NCI-H2107 treated with DMSO at 0.1 percent for 48 hours (cell line): ENCODE results near the gene ZNF525.
"Not testable (repeated sequence)": the region's sequence is repeated elsewhere in the genome, so short reads cannot be mapped to it uniquely, and the experiment has no call there.

ENCODE experiments used
- DNase-seq: peaks from one replicate; lab custom pipeline; 2025; ENCODE audit not compliant: unreplicated experiment; lab: John Stamatoyannopoulos, UW

The ZNF525 gene

DNA sequence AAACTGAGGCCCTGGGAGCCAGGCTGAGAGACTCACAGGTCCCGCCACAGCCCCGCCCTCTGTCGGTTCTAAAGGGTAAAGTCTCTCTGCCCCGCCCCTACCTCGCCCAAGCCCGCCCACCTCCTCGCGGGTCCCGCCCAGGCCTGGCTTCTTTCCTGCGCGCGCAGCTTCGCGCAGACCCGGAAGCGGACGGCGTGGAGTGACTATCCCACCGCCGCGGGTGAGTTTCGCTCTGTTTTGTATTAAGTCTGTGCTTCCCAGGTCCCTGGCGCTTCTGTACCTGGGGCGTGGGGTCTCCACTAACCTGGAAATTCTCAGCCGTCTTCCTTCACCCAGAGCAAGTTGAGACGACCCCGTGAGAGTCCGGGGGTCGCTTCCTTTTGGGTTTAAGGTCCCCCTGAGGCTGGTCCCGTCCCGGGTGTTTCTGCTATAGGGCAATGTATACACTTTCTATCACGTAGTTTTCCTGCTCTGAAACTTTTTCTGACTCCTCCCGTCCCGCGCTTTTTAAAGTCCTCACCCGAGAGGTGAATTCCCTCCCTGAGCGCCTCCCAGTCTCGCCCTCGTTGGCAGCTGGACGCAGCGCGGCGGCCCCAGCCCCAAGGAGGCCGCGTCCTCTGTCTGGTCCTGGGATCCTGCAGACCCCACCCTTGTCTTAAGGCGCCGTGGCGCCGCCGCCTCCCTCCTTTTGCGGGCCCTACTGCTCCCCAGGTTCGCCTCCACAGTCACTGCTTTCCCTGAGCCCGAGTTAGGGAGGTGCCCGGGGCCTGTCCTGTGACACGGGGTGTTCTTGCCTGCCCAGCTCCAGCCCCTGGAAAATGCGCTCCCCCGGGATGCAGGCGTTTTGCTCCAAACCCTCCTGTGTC lies 29.7 kb downstream of the ZNF525 start, which contains the start of gene ZNF765:
Gene ZNF765 (plus strand): TSS at position 176 of the 866 bp plus-strand sequence. CDS start 2,867 bp downstream, outside the sequence.
- DNase-seq: peak; percentile 76

DNA sequence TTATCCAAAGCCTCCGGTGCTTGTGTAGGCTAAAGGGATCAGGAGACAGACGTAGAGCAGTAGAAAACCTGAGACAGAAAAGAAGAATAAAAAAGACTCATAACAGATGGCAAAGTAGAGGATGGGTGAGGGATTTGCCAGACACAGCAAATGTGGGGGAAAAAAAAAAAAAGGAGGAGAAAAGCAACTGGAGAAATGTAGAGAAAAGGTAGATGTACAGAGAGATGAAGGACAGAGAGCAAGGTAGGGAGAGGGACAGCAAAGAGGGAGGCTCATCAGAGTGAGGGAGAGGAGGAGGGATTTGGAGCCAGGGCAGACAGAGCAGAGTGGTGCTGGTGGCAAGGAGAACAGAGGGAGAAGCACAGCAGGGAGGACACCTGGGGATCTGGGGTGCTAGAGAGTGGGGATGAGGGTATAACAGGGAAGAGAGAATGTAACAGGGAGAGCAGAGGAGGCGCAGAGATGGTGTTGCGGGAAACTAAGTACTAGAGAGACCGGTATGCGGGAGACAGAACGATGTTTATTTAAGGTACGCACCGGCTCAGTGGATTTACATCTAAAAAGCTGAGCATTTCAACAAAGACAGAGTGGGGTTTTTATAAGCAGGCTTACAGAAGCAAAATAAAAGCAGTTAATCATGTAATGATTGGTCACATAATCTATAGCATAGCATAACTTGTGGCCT lies 30.5 kb downstream of the ZNF525 start:
- DNase-seq: not testable (repeated sequence)

DNA sequence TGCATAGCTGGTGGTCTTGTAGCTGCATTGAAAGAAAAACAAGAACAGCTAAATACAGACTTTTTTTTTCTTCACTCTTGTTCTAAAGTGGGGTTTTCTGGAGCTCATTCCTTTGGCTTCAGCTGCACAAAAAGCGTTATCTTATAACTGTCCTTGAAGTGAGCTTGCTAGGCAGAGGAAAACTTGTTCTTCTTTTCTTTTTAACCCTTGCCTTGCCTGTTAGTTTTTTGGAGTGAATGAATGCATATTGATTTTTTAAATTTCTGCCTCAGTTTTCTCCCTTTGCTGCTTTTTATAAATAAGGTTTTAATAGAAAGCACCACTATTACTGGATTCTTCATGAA lies 31.0 kb downstream of the ZNF525 start:
- no peak for DNase-seq

DNA sequence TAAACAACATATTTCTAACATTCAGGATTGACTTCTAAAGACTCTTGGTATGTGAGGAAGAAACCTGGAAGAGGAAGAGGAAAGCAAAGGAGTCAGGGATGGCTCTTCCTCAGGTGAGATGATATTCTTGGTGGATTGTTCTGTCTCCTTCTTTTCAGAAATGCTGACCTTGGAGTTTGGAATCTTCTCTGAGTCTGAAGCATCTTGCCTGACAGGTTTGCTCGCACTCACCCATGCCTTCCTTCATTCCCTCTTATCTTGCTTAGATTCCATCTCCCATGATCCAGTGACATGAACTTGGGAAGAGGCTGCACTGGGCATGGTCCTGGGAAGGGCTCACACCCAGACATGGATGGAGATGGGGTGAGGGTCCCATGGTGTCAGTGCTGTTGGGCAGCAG lies 32.4 kb downstream of the ZNF525 start:
- DNase-seq: not testable (repeated sequence)

DNA sequence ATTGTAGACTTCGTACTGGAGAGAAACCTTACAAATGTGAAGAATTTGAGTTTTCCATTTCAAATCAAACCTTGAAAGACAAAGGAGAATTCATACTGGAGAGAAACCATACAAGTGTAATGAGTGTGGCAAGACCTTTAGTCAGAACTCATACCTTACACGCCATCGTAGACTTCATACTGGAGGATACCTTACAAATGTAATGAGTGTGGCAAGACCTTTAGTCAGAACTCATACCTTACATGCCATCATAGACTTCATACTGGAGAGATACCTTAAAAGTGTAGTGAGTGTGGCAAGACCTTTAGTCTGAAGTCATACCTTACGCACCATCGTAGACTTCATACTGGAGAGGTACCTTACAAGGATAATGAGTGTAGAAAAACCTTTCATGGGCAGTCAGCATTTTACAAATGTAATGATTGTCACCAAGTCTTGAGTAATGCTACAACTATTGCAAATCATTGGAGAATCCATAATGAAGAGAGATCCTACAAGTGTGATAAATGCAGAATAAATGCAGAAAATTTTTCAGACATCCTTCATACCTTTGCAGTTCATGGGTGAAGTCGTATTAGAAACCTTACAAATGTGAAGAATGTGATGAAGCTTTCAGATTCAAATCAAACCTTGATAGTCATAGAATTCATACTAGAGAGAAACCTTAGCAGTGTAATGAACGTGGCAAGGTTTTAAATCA lies 44.1 kb downstream of the ZNF525 start:
- no peak for DNase-seq

DNA sequence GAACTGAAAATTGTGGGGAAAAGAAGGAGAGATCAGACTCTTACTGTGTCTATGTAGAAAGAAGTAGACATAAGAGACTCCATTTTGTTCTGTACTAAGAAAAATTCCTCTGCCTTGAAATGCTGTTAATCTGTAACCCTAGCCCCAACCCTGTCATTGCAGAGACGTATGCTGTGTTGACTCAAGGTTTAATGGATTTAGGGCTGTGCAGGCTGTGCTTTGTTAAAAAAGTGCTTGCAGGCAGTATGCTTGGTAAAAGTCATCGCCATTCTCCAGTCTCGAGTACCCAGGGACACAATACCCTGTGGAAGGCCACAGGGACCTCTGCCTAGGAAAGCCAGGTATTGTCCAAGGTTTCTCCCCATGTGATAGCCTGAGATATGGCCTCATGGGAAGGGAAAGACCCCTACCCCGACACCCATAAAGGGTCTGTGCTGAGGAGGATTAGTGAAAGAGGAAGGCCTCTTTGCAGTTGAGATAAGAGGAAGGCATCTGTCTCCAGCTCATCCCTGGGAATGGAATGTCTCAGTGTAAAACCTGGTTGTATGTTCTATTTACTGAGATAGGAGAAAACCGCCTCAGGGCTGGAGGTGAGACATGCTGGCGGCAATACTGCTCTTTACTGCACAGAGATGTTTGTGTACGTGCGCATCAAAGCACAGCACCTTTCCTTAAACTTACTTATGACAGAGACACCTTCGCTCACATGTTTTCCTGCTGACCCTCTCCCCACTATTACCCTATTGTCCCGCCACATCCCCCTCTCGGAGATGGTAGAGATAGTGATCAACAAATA lies 55.2 kb downstream of the ZNF525 start:
- DNase-seq: not testable (repeated sequence)

DNA sequence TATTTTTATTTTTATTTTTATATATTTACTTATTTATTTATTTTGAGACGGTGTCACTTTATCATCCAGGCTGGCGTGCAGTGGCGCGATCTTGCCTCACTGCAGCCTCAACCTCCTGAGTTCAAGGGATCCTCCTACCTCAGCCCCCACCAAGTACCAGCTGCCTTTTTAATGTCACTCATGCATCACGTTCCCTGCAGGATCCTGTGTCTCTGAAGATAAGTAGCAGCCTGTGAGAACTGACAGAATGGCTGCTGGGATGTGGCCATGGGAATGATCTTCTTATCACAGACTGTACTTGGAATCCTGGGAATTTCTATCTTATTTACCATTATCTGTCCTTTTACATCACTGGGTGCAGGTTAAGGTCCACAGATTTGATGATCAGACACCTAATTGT lies 57.0 kb downstream of the ZNF525 start:
- DNase-seq: no peak

DNA sequence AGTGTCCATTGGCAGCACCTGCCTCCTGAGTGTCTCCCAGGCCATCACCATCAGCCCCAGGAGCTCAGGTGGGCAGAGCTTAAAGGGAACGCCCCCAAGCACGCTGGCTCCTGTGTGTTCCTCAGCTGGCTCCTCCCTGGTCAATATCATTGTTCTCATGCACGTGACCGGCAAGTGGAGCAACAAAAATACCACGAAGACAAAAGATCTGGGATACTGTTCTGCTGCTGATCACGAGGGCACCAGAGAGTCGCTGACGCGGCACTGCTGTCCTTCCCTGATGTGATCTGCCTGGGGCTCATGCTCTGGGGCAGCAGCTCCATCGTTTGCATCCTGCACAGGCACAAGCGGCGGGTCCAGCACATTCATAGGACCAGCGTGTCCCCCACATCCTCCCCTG lies 57.6 kb downstream of the ZNF525 start:
- DNase-seq: peak; percentile 6

DNA sequence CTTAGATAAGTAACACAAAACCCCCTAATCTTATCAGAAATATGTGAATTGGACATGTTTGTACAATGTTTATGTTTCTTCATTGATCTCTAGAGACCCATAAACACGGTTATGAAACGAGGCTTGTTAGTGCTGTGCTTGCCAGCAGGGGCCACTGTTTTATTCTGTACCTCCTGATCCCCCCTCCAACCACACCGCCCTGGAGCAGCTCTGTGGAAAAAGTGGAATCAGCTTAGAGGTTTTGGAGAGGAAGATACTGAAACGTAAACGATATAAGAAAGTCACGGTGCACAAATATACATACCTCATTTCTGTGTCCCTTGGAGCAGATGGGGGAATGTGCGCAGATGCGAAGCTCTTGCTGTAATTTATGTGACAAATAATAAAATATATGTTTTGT lies 58.2 kb downstream of the ZNF525 start:
- not testable (repeated sequence) for DNase-seq

DNA sequence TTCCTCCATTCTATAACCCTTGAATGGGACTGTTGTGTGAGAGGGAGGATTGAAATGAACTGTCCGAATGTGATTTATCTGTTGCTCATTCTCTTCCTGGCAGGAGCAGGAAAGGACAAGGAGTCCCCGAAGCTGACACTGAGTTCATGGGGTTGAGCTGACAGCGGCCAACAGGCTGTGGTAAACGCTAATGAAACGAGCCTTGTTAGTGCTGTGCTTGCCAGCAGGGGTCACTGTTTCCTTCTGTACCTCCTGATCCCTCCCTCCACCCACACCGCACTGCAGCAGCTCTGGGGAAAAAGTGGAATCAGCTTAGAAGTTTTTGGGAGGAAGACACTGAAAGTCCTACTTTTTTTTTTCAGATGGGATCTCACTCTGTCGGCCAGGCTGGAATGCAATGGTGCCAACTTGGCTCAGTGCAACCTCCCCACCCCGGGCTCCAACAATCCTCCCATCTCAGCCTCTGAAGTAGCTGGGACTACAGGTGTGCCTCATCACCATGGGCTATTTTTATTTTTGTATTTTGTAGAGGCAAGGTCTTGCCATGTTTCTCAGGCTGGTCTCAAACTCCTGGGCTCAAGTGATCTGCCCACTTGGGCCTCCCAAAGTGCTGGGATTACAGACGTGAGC lies 59.6 kb downstream of the ZNF525 start:
- DNase-seq: peak; percentile 15

DNA sequence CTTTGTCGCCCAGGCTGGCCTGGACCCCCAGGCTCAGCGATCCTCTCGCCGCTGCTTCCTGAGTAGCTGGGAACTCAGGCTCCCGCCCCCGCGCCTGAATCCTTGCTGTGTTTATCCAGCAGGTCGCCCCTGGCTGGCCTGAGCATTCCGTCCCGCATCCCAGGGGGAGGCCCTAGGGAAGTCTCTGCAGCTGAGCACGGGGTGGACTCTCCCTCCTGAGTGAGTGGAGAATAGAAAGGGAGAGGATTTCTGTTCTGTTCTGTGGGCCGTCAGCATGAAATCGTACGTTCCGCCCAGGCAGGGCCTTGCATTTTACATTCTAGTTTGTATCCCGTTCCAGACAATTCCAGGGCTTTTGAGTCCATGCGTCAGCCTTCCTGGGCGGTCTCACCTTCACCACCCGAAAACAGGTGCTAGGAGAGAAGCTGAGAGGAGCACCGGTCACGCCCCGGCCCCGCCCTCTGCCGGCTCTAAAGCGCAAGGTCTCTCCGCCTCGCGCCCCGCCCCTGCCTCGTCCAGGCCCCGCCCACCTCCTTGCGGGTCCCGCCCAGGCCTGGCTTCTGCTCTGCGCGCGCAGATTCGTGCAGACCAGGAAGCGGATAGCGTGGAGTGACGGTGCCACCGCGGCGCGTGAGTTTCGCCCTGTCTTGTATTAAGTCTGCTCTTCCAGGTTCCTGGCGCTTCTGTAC lies 66.0 kb downstream of the ZNF525 start, which contains the start of gene ZNF761:
Gene ZNF761 (plus strand): TSS at position 586 of the 689 bp plus-strand sequence. CDS start 15,285 bp downstream, outside the sequence.
- peak; percentile 89 for DNase-seq

DNA sequence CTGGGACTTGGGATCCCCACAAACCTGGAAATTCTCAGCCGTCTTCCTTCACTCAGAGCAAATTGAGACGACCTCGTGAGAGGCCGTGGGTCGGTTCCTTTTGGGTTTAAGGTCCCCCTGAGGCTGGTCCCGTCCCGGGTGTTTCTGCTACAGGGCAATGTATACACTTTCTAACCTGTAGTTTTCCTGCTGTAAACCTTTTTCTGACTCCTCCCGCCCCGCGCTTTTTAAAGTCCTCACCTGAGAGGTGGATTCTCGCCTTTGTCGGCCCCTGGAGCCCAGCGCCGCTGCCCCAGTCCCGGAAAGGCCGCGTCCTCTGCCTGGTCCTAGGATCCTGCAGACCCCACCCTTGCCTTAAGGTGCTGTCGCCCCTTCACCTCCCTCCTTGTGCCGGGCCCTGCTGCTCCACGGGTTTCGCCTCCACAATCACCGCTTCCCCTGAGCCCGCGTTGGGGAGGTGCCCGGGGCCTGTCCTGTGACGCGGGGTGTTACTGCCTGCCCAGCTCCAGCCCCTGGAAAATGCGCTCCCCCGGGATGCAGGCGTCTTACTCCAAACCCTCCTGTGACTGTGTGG lies 66.7 kb downstream of the ZNF525 start:
- no peak for DNase-seq
